Uterus (tissue), 4 donors: ENCODE results near the gene PTPRN2. TPM values are rescaled to one million over a fixed set of nuclear protein-coding genes. Genes with fewer than 3 reads are reported as not detected.

Experiments used
- DNase-seq, 2 donors: peaks; one replicate each; pipeline ENCODE4 v3.0.0-alpha.2; 2019 to 2020
- H3K27ac ChIP-seq, 2 donors: fragments of 200-600 bp; sonication (generic); 1 replicate in 1 of 2; 2 replicates in 1 of 2; pipeline ENCODE4 v1.5.1; 2016 to 2018
- H3K27me3 ChIP-seq, 2 donors: fragments of 200-600 bp; sonication (generic); one replicate each; pipeline ENCODE4 v1.5.1; 2018 to 2019; ENCODE audit warnings: control low read depth in 1 of 2
- H3K36me3 ChIP-seq, 2 donors: fragments of 200-600 bp; sonication (generic); one replicate each; pipeline ENCODE4 v1.5.1; 2019; ENCODE audit warnings: control low read depth in 1 of 2
- H3K4me1 ChIP-seq, 2 donors: fragments of 200-600 bp; sonication (generic); one replicate each; pipeline ENCODE4 v1.5.1; 2018 to 2019; ENCODE audit warnings: control low read depth in 1 of 2
- H3K4me3 ChIP-seq, 2 donors: fragments of 200-600 bp; sonication (generic); 1 replicate in 1 of 2; 2 replicates in 1 of 2; pipeline ENCODE4 v1.5.1; 2018 to 2019; ENCODE audit warnings: mild to moderate bottlenecking in 1 of 2
- H3K9me3 ChIP-seq, 2 donors: fragments of 200-600 bp; sonication (generic); one replicate each; pipeline ENCODE4 v1.5.1; 2019; ENCODE audit warnings: control low read depth in 1 of 2
- POLR2A ChIP-seq, 2 donors: fragments of 450-650 bp; IDR thresholded peaks; one replicate each; pipeline ENCODE4 v1.6.1; 2016; ENCODE audit warnings: antibody characterized with exemption in 2 of 2, mild to moderate bottlenecking in 1 of 2, moderate library complexity in 1 of 2
- intact Hi-C: fragments of 100-400 bp; cut with DNase I; formaldehyde crosslinking; loops from one replicate; pipeline ENCODE4 v1.15.1; 2023; ENCODE audit warnings: low total_unique reads
- total RNA-seq, 4 donors: library from RNA; depleted of rRNA in 3 of 4; stranded (reverse); fragments of >200 nt in 3 of 4; gene quantifications; one replicate each; pipeline versions ENCODE4 v1.1.0 to v1.2.4, GENCODE V29; 2014 to 2023
- TF ChIP-seq, protein P1 (sequence below), 4 experiments: fragments of 200-600 bp in 2 of 4; fragments of 450-650 bp in 2 of 4; sonication (generic) in 2 of 4; IDR thresholded peaks; one replicate each; pipeline ENCODE4 v1.5.1; 2016 to 2019; ENCODE audit warnings: antibody characterized with exemption in 4 of 4, mild to moderate bottlenecking in 2 of 4, moderate library complexity in 1 of 4
- donor health status: DM: yes; HTN: yes; CAD: no.

PTPRN2 gene
- total RNA-seq, 4 donors from 2014 or later: 1.2 to 5.2 (median 2.3) TPM

DNA sequence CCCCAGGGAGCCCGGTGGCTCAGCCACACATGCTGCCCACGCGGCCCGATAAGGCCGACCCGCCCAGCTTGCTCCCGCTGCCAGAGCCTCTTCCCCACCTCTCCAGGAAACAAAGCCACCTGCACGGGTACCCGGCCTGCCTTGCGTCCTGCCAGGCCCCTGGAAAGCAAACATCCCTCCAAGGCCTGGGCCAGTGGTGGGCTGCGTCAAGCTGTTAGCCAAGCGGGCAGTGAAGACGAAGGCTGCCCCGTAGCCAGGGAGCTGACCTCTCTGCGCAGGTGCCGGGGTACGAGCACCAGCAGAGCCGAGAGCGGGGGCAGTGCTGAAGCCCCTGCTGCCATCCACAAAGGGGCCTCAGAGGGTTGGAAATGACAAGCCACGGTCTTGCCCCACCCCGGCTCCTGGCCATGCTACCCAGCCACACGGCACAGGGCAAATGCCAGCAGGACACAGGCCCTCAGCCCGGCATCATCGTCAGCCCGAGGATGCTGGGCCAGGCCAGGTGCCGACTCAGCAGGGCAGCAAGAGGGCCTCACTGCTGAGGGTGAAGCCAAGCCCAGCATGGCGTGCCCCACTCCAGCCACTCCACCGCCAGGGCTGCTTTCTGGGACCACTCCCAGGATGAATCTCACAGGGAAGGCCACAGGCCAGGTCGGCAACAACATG, 140.0 kb downstream of the PTPRN2 start:
- no peak for DNase-seq
- H3K9me3 ChIP-seq: no peaks in the 10 kb centered on the region
- no peaks in the 10 kb centered on the region for H3K27me3 ChIP-seq
- H3K36me3 ChIP-seq: no peaks in the 10 kb centered on the region
- intact Hi-C loops: no loop called here
- H3K4me3 ChIP-seq: no peak overlapping the region
- H3K27ac ChIP-seq: no peak overlapping the region
- TF ChIP-seq POLR2A (IDR thresholded peaks at IDR 0.05): no peak
- TF ChIP-seq, protein P1, sequence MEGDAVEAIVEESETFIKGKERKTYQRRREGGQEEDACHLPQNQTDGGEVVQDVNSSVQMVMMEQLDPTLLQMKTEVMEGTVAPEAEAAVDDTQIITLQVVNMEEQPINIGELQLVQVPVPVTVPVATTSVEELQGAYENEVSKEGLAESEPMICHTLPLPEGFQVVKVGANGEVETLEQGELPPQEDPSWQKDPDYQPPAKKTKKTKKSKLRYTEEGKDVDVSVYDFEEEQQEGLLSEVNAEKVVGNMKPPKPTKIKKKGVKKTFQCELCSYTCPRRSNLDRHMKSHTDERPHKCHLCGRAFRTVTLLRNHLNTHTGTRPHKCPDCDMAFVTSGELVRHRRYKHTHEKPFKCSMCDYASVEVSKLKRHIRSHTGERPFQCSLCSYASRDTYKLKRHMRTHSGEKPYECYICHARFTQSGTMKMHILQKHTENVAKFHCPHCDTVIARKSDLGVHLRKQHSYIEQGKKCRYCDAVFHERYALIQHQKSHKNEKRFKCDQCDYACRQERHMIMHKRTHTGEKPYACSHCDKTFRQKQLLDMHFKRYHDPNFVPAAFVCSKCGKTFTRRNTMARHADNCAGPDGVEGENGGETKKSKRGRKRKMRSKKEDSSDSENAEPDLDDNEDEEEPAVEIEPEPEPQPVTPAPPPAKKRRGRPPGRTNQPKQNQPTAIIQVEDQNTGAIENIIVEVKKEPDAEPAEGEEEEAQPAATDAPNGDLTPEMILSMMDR (IDR thresholded peaks at IDR 0.05): no peak
- H3K4me1 ChIP-seq: no peaks in the 10 kb centered on the region

DNA sequence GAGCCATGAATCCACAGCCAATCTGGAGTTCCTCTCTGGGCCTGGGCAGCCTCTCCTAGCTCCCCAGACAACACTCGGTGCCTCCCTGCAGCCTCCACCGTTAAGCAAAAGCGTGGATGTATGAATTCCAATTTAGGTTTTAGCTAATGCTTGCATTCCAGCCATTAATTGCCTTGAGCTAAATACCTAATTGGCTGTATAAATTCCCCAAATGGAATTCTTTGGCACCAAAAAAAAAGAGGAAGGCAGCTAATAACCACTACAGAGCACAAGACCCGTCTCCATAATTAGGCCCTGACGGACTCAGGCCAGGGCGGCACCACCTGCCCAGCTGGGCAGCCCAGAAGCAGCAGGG, 140.5 kb downstream of the PTPRN2 start:
- Histone ChIP-seq H3K36me3 (no peaks in the 10 kb centered on the region), H3K27me3 (no peaks in the 10 kb centered on the region), H3K4me1 (no peaks in the 10 kb centered on the region), H3K9me3 (no peaks in the 10 kb centered on the region), H3K4me3 (no peak overlapping the region), H3K27ac (no peak overlapping the region)
- TF ChIP-seq POLR2A (IDR thresholded peaks at IDR 0.05): no peak
- TF ChIP-seq, protein P1 (IDR thresholded peaks at IDR 0.05): no peak
- intact Hi-C loops: no loop called here
- DNase-seq: no peak

DNA sequence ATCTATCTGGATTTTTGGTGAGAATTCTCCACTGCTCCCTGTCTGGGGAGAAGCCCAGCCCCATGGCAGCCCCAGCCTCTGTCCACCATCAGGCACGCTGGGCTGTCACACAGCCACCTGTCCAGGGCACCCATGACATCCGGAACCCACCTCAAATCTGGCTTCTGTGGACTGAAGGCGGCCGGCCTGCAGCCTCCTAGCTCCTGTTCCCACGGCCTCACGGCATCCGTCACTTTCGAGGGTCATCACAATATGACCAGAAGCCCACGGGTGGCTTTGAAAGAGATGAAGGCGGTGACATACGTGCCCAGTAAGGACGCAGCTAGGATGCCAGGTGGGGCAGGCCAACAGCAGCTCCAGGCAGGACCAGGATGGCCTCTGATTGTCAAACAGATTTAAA, 140.9 kb downstream of the PTPRN2 start:
- intact Hi-C loops: no loop called here
- no peak for DNase-seq
- no peaks in the 10 kb centered on the region for H3K9me3 ChIP-seq
- H3K36me3 ChIP-seq: no peaks in the 10 kb centered on the region
- TF ChIP-seq, protein P1 (IDR thresholded peaks at IDR 0.05): no peak
- TF ChIP-seq POLR2A (IDR thresholded peaks at IDR 0.05): no peak
- no peak overlapping the region for H3K4me3 ChIP-seq
- H3K4me1 ChIP-seq: no peaks in the 10 kb centered on the region
- no peaks in the 10 kb centered on the region for H3K27me3 ChIP-seq
- no peak overlapping the region for H3K27ac ChIP-seq

DNA sequence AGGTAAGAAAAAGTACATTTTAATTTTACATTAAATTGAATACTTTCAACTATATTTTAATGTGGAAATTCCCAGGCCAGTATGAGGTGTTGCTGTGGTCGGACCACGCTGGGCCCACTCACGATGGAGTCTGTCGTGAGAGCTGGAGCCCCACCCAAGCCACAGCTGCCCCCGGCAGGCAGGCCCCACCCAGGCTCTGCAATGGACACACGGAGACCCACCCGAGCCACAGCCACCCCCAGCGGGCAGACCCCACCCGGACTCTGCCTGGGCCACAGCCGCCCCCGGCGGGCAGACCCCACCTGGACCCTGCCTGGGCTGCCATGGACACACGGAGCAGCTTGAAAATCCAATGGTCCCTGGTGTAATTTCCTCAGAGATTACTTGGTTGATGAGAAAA, 141.3 kb downstream of the PTPRN2 start:
- no peaks in the 10 kb centered on the region for H3K36me3 ChIP-seq
- H3K4me1 ChIP-seq: no peaks in the 10 kb centered on the region
- DNase-seq: no peak
- no peak overlapping the region for H3K4me3 ChIP-seq
- H3K9me3 ChIP-seq: no peaks in the 10 kb centered on the region
- no peaks in the 10 kb centered on the region for H3K27me3 ChIP-seq
- intact Hi-C loops: no loop called here
- no peak overlapping the region for H3K27ac ChIP-seq
- TF ChIP-seq, protein P1 (IDR thresholded peaks at IDR 0.05): no peak
- no peak for TF ChIP-seq POLR2A (IDR thresholded peaks at IDR 0.05)

DNA sequence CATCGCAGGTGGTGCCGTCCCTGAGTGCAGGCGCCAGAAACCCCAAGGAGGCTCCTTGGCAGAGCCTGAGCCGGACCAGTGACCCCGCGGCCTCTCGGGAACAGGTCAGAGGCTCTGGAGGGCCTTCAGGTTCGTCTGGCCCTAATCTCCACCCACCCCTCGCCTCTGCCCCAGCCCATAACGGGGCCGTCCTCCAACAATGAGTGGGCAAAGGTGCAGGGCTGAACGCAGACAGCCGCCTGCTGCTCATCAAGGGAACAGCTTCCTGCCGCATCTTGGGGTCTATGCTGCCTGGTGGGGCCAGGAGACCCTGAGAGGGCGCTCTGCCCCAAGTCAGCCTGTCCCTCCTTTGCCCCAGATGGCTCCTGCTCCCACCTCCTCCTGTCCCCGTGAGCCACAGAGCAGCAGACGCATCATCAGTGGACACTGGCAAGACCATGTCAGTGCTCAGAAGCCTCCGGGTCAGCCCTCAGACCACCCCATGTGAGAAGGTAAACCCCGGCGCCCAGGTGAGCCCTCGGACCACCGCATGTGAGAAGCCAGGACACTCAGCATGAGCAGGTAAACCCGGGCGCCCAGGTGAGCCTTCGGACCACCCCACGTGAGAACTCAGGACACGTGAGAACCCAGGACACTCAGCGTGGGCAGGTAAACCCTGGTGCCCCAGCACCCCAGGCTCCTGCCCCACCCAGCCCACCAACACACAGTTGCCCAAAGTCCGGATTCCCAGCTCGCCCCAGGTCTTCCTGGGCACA, 142.0 kb downstream of the PTPRN2 start:
- no peaks in the 10 kb centered on the region for H3K9me3 ChIP-seq
- no peaks in the 10 kb centered on the region for H3K27me3 ChIP-seq
- intact Hi-C loops: no loop called here
- TF ChIP-seq, protein P1 (IDR thresholded peaks at IDR 0.05): no peak
- no peak for TF ChIP-seq POLR2A (IDR thresholded peaks at IDR 0.05)
- no peak overlapping the region for H3K4me3 ChIP-seq
- no peak for DNase-seq
- no peak overlapping the region for H3K27ac ChIP-seq
- no peaks in the 10 kb centered on the region for H3K36me3 ChIP-seq
- no peaks in the 10 kb centered on the region for H3K4me1 ChIP-seq
